A549 (cell line): ENCODE data around the gene NLK. TPM values are rescaled to one million over a fixed set of nuclear protein-coding genes. Genes with fewer than 3 reads are reported as not detected.

Source experiments
- ATAC-seq, 2 experiments: fragments of 200-7000 bp in 1 of 2; fragments of >200 bp in 1 of 2; cut with Nextera tagmentation in 1 of 2; cut with Tn5 transposase in 1 of 2; 3 replicates each; pipeline versions ENCODE4 v1.8.0 to v1.9.1; 2018 to 2020; ENCODE audit warnings: mild to moderate bottlenecking in 1 of 2, moderate library complexity in 1 of 2
- CTCF ChIA-PET: fragments of 300-600 bp; sonication (Branson Sonifier 250); formaldehyde crosslinking; extraction: SDS; loops from one replicate; lab custom pipeline; 2021; ENCODE audit warnings: antibody characterized with exemption, inconsistent platforms; lab: Yijun Ruan, JAX
- POLR2A ChIA-PET: fragments of 350-600 bp; formaldehyde crosslinking; extraction: SDS; loops from one replicate; lab custom pipeline; 2021; ENCODE audit warnings: antibody characterized with exemption, inconsistent platforms; lab: Yijun Ruan, JAX
- DNase-seq, 2 experiments: peaks; one replicate each; pipeline versions ENCODE4 v3.0.0 to v3.0.0-alpha.2; 2011 to 2016; ENCODE audit warnings: low read depth in 1 of 2, low spot score in 1 of 2
- FAIRE-seq: peaks from 2 replicates; lab custom pipeline; 2011; peaks lifted over from hg19 to GRCh38; lab: Jason Lieb, UNC
- H3K27ac ChIP-seq, 2 experiments: fragments of >200 bp; sonication (Bioruptor Twin); formaldehyde crosslinking; 3 replicates each; pipeline ENCODE4 v1.5.1; 2016 to 2017
- H3K4me1 ChIP-seq: fragments of >200 bp; sonication (Bioruptor Twin); formaldehyde crosslinking; 3 replicates; pipeline ENCODE4 v1.6.1; 2016
- H3K4me2 ChIP-seq: fragments of >200 bp; sonication (Bioruptor Twin); formaldehyde crosslinking; 3 replicates; pipeline ENCODE4 v1.6.1; 2016
- H3K4me3 ChIP-seq: fragments of >200 bp; sonication (Bioruptor Twin); formaldehyde crosslinking; 3 replicates; pipeline ENCODE4 v1.5.1; 2016
- H3K9me3 ChIP-seq: fragments of >200 bp; sonication (Bioruptor Twin); formaldehyde crosslinking; 3 replicates; pipeline ENCODE4 v1.6.1; 2016
- BCL3 ChIP-seq: fragments of >200 bp; sonication (Bioruptor Twin); formaldehyde crosslinking; IDR thresholded peaks from 3 replicates; pipeline ENCODE4 v1.6.1; 2016
- CEBPB ChIP-seq, 2 experiments: fragments of >200 bp in 1 of 2; sonication (Bioruptor Twin) in 1 of 2; formaldehyde crosslinking in 1 of 2; IDR thresholded peaks; 2 replicates each; pipeline ENCODE4 v1.6.1; 2012 to 2016
- CHD4 ChIP-seq: fragments of 200-600 bp; sonication (generic); IDR thresholded peaks from 2 replicates; pipeline ENCODE4 v1.6.1; 2016; ENCODE audit warnings: antibody characterized with exemption, mild to moderate bottlenecking, borderline replicate concordance
- EHF ChIP-seq: fragments of 250-450 bp; sonication (Bioruptor Pico); IDR thresholded peaks from 2 replicates; pipeline ENCODE4 v1.5.0; 2020; ENCODE audit warnings: mild to moderate bottlenecking
- EHMT2 ChIP-seq: fragments of 200-600 bp; sonication (generic); IDR thresholded peaks from 2 replicates; pipeline ENCODE4 v1.6.1; 2016; ENCODE audit warnings: antibody characterized with exemption, low read depth, mild to moderate bottlenecking, moderate library complexity
- FOSB ChIP-seq: fragments of 250-450 bp; sonication (Bioruptor Pico); IDR thresholded peaks from 2 replicates; pipeline ENCODE4 v1.5.0; 2020; ENCODE audit warnings: mild to moderate bottlenecking, moderate library complexity
- FOXS1 ChIP-seq: fragments of 250-450 bp; sonication (Bioruptor Pico); IDR thresholded peaks from 2 replicates; pipeline ENCODE4 v1.5.0; 2020; ENCODE audit warnings: mild to moderate bottlenecking, moderate library complexity
- GATA3 ChIP-seq: IDR thresholded peaks from 2 replicates; pipeline ENCODE4 v1.6.1; 2012; ENCODE audit warnings: borderline replicate concordance
- HOXB13 ChIP-seq: fragments of 250-450 bp; sonication (Bioruptor Pico); IDR thresholded peaks from 2 replicates; pipeline ENCODE4 v1.5.0; 2020; ENCODE audit warnings: low read depth, mild to moderate bottlenecking, moderate library complexity
- HOXB5 ChIP-seq: fragments of 250-450 bp; sonication (Bioruptor Pico); IDR thresholded peaks from 2 replicates; pipeline ENCODE4 v1.5.0; 2020; ENCODE audit warnings: mild to moderate bottlenecking, moderate library complexity
- JUN ChIP-seq, 2 experiments: fragments of >200 bp; sonication (Bioruptor Twin); formaldehyde crosslinking; IDR thresholded peaks; 2 replicates in 1 of 2; 3 replicates in 1 of 2; pipeline ENCODE4 v1.6.1; 2016 to 2017
- KDM5A ChIP-seq: fragments of 200-600 bp; sonication (generic); IDR thresholded peaks from 2 replicates; pipeline ENCODE4 v1.6.1; 2016; ENCODE audit warnings: antibody characterized with exemption, mild to moderate bottlenecking
- MYC ChIP-seq: IDR thresholded peaks from 2 replicates; pipeline ENCODE4 v1.6.1; 2012; ENCODE audit warnings: mild to moderate bottlenecking, inconsistent platforms, low read length, improper control_type of control experiment, borderline replicate concordance
- NPAS2 ChIP-seq: fragments of 250-450 bp; sonication (Bioruptor Pico); IDR thresholded peaks from 2 replicates; pipeline ENCODE4 v1.8.0; 2022; ENCODE audit warnings: mild to moderate bottlenecking, moderate library complexity, borderline replicate concordance
- POLR2AphosphoS2 ChIP-seq: conservative IDR thresholded peaks from 2 replicates; pipeline ENCODE4 v1.6.1; 2012; ENCODE audit warnings: low read length, improper control_type of control experiment, inconsistent platforms
- RAD21 ChIP-seq, 2 experiments: fragments of >200 bp in 1 of 2; sonication (Bioruptor Twin) in 1 of 2; formaldehyde crosslinking in 1 of 2; IDR thresholded peaks in 1 of 2; conservative IDR thresholded peaks in 1 of 2; 2 replicates in 1 of 2; 3 replicates in 1 of 2; pipeline ENCODE4 v1.6.1; 2012 to 2018; ENCODE audit warnings: inconsistent platforms in 1 of 2
- REST ChIP-seq: fragments of 200-600 bp; sonication (generic); IDR thresholded peaks from 2 replicates; pipeline ENCODE4 v1.6.1; 2016; ENCODE audit warnings: antibody characterized with exemption, mild to moderate bottlenecking, moderate library complexity
- RFX5 ChIP-seq: fragments of 450-650 bp; IDR thresholded peaks from 2 replicates; pipeline ENCODE4 v1.7.1; 2014; ENCODE audit warnings: antibody characterized with exemption, mild to moderate bottlenecking, moderate library complexity
- SMC3 ChIP-seq: fragments of >200 bp; sonication (Bioruptor Twin); formaldehyde crosslinking; IDR thresholded peaks from 3 replicates; pipeline ENCODE4 v1.6.1; 2018; ENCODE audit warnings: inconsistent platforms
- ZNF302 ChIP-seq: fragments of 250-450 bp; sonication (Bioruptor Pico); IDR thresholded peaks from 2 replicates; pipeline ENCODE4 v1.9.0; 2021; ENCODE audit warnings: inconsistent platforms, mild to moderate bottlenecking, moderate library complexity
- ZSCAN20 ChIP-seq: fragments of 250-450 bp; sonication (Bioruptor Pico); IDR thresholded peaks from 2 replicates; pipeline ENCODE4 v1.8.0; 2022; ENCODE audit warnings: mild to moderate bottlenecking, moderate library complexity
- WGBS: methylation state at CpG from one replicate; pipeline ENCODE4 v1.1.6; 2017; ENCODE audit errors: missing lambda C conversion rate; 5-methylcytosine and 5-hydroxymethylcytosine counted together
- polyA plus RNA-seq, 4 experiments: library from polyadenylated mRNA; depleted of rRNA in 3 of 4; stranded (reverse); fragments of >200 nt; fragmentation: RNase III in 1 of 4; extraction: RNeasy Plus Mini Kit Qiagen cat#74134 plus additional on column Dnase treatment in 1 of 4; gene quantifications; 2 replicates in 3 of 4; 3 replicates in 1 of 4; pipeline ENCODE4 v1.2.3, GENCODE V29; 2011 to 2017
- TF ChIP-seq, protein P1 (sequence below): fragments of 450-650 bp; IDR thresholded peaks from 2 replicates; pipeline ENCODE4 v1.6.1; 2014; ENCODE audit warnings: antibody characterized with exemption

NLK gene
- polyA plus RNA-seq, 2 of the 4 experiments (the other 2 are of a cell fraction), result 11.8 to 26.5 TPM

DNA sequence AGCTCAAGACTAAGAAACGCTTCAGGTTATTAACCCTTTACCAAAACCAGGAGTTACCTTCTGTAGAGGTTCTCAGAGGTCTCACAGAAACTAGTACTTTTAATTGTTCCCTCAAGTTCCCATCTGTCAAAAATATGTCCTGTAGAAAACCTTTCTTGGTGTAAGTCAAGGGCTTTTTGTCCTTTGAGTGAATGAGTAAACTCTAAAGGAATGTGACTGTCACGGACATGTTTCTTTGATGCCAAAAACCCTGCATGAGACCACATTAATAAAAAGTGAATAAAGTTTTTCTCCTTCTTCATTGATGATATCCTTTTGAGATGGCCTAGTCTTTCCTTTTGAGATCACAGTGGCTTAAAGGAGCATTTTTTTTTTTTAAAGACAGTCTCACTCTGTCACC is 102.9 kb downstream of the NLK start:
- Histone ChIP-seq H3K27ac (no peak overlapping the region), H3K9me3 (no peaks in the 10 kb centered on the region), H3K4me3 (no peak overlapping the region), H3K4me2 (no peak overlapping the region), H3K4me1 (peaks cover 4% of the 10 kb centered on the region; the same call in 1 of the 3 replicates)
- FAIRE-seq (no peak), ATAC-seq (no peak), DNase-seq (no peak)
- POLR2A ChIA-PET, result no interaction called here
- CTCF ChIA-PET, result interaction anchor here (0.9 kb wide), 1 partner anchor 106 kb away, joined by 3 read pairs; no protein-coding TSS in a partner anchor
- WGBS, result 67% methylated on average over 2 of the region's 2 CpGs
- TF ChIP-seq BCL3 (no peak), REST (no peak), KDM5A (no peak), GATA3 (no peak), CEBPB (IDR thresholded peaks at IDR 0.05) (no peak), RFX5 (no peak), FOXS1 (CRISPR knock-in tag) (no peak), ZNF302 (CRISPR knock-in tag) (no peak), MYC (no peak), SMC3 (no peak), JUN (IDR thresholded peaks at IDR 0.05) (no peak), ZSCAN20 (no peak), NPAS2 (CRISPR knock-in tag) (no peak)

- H3K4me3 ChIP-seq, result no peak overlapping the region
- POLR2A ChIA-PET, result no interaction called here
- no peak for ATAC-seq
- H3K4me2 ChIP-seq, result no peak overlapping the region
- peaks cover 4% of the 10 kb centered on the region; the same call in 1 of the 3 replicates for H3K4me1 ChIP-seq
- no peak for DNase-seq
- FAIRE-seq, result peak; percentile 84
- no peak overlapping the region for H3K27ac ChIP-seq
- CTCF ChIA-PET, result interaction anchor here (0.7 to 1.0 kb wide), 2 partner anchors 11 to 14 kb away, joined by 3 to 5 read pairs; no protein-coding TSS in a partner anchor
- no peaks in the 10 kb centered on the region for H3K9me3 ChIP-seq
- TF ChIP-seq CEBPB (IDR thresholded peaks at IDR 0.05), result no peak
- no peak for TF ChIP-seq POLR2AphosphoS2
- no peak for TF ChIP-seq GATA3
- TF ChIP-seq JUN (IDR thresholded peaks at IDR 0.05), result no peak
- TF ChIP-seq RAD21 (conservative IDR thresholded peaks at IDR 0.05 in 1 of 2, IDR thresholded peaks at IDR 0.05 in 1 of 2), result no peak
- TF ChIP-seq FOSB (CRISPR knock-in tag), result no peak
- TF ChIP-seq HOXB5 (CRISPR knock-in tag), result no peak
- TF ChIP-seq HOXB13 (CRISPR knock-in tag), result no peak
- no peak for TF ChIP-seq EHF
- TF ChIP-seq EHMT2, result no peak
- TF ChIP-seq, protein P1, sequence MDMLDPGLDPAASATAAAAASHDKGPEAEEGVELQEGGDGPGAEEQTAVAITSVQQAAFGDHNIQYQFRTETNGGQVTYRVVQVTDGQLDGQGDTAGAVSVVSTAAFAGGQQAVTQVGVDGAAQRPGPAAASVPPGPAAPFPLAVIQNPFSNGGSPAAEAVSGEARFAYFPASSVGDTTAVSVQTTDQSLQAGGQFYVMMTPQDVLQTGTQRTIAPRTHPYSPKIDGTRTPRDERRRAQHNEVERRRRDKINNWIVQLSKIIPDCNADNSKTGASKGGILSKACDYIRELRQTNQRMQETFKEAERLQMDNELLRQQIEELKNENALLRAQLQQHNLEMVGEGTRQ, result no peak
- no peak for TF ChIP-seq CHD4
These were observed 104.5 kb downstream of the NLK start for GRCh38 chr17:28147017-28147416.
